ENCODE results near the gene ARID1B. TPM values are rescaled to one million over a fixed set of nuclear protein-coding genes. Genes with fewer than 3 reads are reported as not detected.
A peak's percentile ranks its signal among the peaks of the same experiment; 100 is the strongest.

The ARID1B gene
- total RNA-seq, 1 donor from 2014 or later: 59.3 TPM

DNA sequence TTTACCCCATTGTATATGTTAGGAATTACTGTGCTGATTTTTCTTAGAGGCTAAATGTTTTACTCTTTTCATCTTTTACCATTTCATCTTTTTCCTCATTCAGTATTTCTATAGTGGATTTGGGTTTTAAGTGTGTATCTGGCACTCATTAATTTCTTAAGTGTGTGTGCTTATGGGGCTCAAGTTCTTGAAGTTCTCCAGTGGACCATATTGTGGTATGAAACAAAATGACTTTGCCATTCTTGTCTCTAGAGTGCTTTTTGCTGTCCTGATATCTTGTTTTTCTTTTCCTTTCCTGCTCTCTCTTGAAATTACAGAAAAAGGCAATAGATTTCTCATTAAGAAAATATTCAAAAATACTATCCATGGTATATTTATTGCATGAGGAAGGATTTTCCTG is 123.1 kb downstream of the ARID1B start:
- Mint-ChIP-seq H3K4me1 (ENCODE audit: low read depth) (peaks cover 16% of the 10 kb centered on the region), H3K27ac (ENCODE audit: unreplicated experiment) (peak overlapping the region; percentile 51), H3K4me3 (ENCODE audit: unreplicated experiment) (no peak overlapping the region), H3K9me3 (ENCODE audit: low read depth) (no peaks in the 10 kb centered on the region), H3K36me3 (ENCODE audit: low read depth) (peaks cover 2% of the 10 kb centered on the region), H3K27me3 (ENCODE audit: low read depth) (no peaks in the 10 kb centered on the region)
- TF ChIP-seq, protein P1, sequence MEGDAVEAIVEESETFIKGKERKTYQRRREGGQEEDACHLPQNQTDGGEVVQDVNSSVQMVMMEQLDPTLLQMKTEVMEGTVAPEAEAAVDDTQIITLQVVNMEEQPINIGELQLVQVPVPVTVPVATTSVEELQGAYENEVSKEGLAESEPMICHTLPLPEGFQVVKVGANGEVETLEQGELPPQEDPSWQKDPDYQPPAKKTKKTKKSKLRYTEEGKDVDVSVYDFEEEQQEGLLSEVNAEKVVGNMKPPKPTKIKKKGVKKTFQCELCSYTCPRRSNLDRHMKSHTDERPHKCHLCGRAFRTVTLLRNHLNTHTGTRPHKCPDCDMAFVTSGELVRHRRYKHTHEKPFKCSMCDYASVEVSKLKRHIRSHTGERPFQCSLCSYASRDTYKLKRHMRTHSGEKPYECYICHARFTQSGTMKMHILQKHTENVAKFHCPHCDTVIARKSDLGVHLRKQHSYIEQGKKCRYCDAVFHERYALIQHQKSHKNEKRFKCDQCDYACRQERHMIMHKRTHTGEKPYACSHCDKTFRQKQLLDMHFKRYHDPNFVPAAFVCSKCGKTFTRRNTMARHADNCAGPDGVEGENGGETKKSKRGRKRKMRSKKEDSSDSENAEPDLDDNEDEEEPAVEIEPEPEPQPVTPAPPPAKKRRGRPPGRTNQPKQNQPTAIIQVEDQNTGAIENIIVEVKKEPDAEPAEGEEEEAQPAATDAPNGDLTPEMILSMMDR (IDR thresholded peaks at IDR 0.05): no peak
- DNase-seq (ENCODE audit: low spot score): no peak

DNA sequence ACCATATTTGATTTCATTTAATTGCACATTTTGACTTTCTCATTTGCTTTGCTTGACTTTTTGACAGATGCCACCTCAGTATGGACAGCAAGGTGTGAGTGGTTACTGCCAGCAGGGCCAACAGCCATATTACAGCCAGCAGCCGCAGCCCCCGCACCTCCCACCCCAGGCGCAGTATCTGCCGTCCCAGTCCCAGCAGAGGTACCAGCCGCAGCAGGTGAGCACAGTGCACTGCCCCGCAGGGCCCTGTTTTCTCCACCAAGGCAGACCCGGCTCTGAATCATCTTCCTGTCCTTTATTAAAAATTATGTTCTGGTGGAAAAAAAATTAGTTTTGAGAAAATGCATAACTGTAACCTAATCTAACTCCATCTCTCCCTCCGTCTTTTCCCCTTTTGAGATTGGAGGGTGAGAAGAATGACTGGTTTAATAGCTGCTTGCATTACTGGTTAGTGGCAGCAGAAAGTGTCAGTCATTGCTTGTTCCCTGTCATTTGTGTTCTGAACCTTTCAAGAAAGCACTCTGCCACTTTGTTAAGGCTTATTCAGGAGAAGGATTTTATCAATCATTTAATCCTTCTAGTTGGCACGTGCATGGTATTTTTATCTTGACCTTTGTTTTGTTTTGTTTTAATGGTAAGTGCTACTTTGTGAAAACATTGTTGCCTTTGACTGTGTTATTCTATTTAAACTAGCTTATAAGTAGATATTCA is 124.3 kb downstream of the ARID1B start:
- H3K9me3 Mint-ChIP-seq (ENCODE audit: low read depth): no peaks in the 10 kb centered on the region
- DNase-seq (ENCODE audit: low spot score): no peak
- H3K4me3 Mint-ChIP-seq (ENCODE audit: unreplicated experiment): no peak overlapping the region
- peaks cover 2% of the 10 kb centered on the region for H3K36me3 Mint-ChIP-seq (ENCODE audit: low read depth)
- no peak overlapping the region for H3K27ac Mint-ChIP-seq (ENCODE audit: unreplicated experiment)
- TF ChIP-seq, protein P1 (IDR thresholded peaks at IDR 0.05): no peak
- H3K4me1 Mint-ChIP-seq (ENCODE audit: low read depth): peaks cover 20% of the 10 kb centered on the region
- no peaks in the 10 kb centered on the region for H3K27me3 Mint-ChIP-seq (ENCODE audit: low read depth)

DNA sequence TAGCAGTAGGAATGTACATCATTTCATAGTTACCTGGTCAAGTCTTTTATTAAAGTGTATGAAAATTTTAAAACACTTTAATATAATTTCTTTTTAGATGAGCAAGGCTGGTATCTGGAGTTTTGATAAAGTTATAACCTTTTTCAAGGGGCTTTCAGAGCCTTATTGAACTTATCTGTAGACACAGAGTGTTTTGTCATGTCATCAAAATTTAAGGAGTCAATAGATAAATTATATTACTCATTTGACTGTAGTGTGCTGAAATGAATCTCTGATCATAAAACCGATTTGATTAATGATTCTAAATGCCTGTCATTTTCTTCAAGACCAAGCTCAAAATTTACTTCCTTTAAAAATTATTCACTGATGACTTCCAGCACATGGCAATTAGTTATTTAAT is 125.6 kb downstream of the ARID1B start:
- TF ChIP-seq, protein P1 (IDR thresholded peaks at IDR 0.05): no peak

DNA sequence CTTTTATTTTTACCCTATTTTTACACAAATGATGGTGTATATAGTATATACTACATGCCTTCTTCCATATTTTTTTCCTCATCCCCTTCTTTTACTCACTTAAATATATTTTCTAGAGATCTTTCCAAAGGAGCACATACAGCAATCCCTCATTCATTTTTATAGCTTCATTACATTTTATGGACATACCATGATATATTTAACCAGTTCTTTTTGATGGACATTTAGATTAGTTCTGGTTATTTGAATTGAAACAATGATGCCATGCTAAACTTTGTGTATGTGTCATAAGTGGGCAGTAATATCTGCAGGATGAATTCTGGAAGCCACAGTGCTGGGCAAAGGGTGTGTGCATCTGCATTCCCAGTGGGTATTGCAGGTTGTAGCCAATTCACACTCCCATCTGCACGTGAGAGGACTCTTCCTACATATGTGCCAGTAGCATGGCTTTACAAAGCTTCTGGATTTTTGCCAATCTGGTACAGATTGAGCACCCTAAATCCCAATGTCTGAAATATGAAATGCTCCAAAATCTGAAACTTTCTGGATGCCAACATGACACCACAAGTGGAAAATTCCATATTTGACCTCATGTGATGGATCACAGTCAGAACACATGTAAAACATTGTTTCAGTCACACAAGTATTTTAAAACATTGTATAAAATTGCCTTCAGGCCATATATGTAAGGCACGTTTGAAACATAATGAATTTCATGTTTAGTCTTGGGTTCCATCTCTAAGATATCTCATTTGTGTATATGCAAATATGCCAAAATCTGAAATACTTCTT is 127.2 kb downstream of the ARID1B start:
- peaks cover 2% of the 10 kb centered on the region for H3K36me3 Mint-ChIP-seq (ENCODE audit: low read depth)
- H3K9me3 Mint-ChIP-seq (ENCODE audit: low read depth): no peaks in the 10 kb centered on the region
- peaks cover 23% of the 10 kb centered on the region for H3K4me1 Mint-ChIP-seq (ENCODE audit: low read depth)
- H3K27me3 Mint-ChIP-seq (ENCODE audit: low read depth): no peaks in the 10 kb centered on the region
- TF ChIP-seq, protein P1 (IDR thresholded peaks at IDR 0.05): no peak
- DNase-seq (ENCODE audit: low spot score): no peak
- no peak overlapping the region for H3K4me3 Mint-ChIP-seq (ENCODE audit: unreplicated experiment)
- no peak overlapping the region for H3K27ac Mint-ChIP-seq (ENCODE audit: unreplicated experiment)

More for the DNA sequence above, 125.6 kb downstream of the ARID1B start:
- Mint-ChIP-seq H3K9me3 (ENCODE audit: low read depth) (no peaks in the 10 kb centered on the region), H3K36me3 (ENCODE audit: low read depth) (peaks cover 2% of the 10 kb centered on the region), H3K27ac (ENCODE audit: unreplicated experiment) (no peak overlapping the region), H3K4me3 (ENCODE audit: unreplicated experiment) (no peak overlapping the region), H3K4me1 (ENCODE audit: low read depth) (peaks cover 23% of the 10 kb centered on the region), H3K27me3 (ENCODE audit: low read depth) (no peaks in the 10 kb centered on the region)
- no peak for DNase-seq (ENCODE audit: low spot score)

DNA sequence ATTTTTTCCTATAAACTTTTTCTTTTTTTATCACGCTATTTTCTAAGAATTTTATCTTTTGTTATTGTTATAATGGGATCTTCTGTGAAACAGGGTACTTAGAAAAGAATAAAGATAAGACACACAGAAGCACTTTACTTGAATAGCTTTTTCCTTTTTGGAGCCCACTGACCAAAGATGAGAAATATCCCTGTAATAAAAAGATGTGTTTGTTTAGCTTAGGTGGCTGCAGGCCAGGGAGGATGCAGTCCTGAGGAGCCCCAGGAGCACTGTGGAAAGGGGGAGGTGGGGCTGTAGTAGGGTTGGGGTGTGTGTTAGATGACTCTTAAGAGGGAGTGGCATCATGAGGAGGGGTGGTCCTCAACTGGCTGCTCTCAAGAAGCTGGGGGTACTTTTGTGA is 128.6 kb downstream of the ARID1B start:
- H3K27me3 Mint-ChIP-seq (ENCODE audit: low read depth): no peaks in the 10 kb centered on the region
- H3K4me1 Mint-ChIP-seq (ENCODE audit: low read depth): peaks cover 18% of the 10 kb centered on the region
- H3K27ac Mint-ChIP-seq (ENCODE audit: unreplicated experiment): no peak overlapping the region
- TF ChIP-seq, protein P1 (IDR thresholded peaks at IDR 0.05): no peak
- peaks cover 2% of the 10 kb centered on the region for H3K36me3 Mint-ChIP-seq (ENCODE audit: low read depth)
- DNase-seq (ENCODE audit: low spot score): no peak
- no peaks in the 10 kb centered on the region for H3K9me3 Mint-ChIP-seq (ENCODE audit: low read depth)
- H3K4me3 Mint-ChIP-seq (ENCODE audit: unreplicated experiment): no peak overlapping the region

Measured in chondrocyte (in vitro differentiated cells).